Stimulated activated memory B cell treated with anti-CD40 and anti-IgM and Interleukin-4, amounts not matched to agents 10 μg/mL and 1 μg/mL and 100 μg/mL, for 72 hours (primary cell): ENCODE results near the gene BTRC.
"Not testable (repeated sequence)": the region's sequence is repeated elsewhere in the genome, so short reads cannot be mapped to it uniquely, and the experiment has no call there.

ENCODE experiments used
- ATAC-seq: fragments of 150-1000 bp; cut with Tn5 transposase; 2 replicates; pipeline ENCODE4 v1.10.0; 2021
- H3K27ac Mint-ChIP-seq: one replicate; pipeline ENCODE4 v1.8.0; 2022; ENCODE audit warnings: mild to moderate bottlenecking, mixed read lengths
- H3K27me3 Mint-ChIP-seq: one replicate; pipeline ENCODE4 v1.8.0; 2022; ENCODE audit warnings: mixed read lengths
- H3K36me3 Mint-ChIP-seq: one replicate; pipeline ENCODE4 v1.8.0; 2022; ENCODE audit warnings: mixed read lengths
- H3K4me1 Mint-ChIP-seq: one replicate; pipeline ENCODE4 v1.8.0; 2022; ENCODE audit warnings: mixed read lengths
- H3K4me3 Mint-ChIP-seq: one replicate; pipeline ENCODE4 v1.8.0; 2022; ENCODE audit warnings: mild to moderate bottlenecking, moderate library complexity, mixed read lengths
- H3K9me3 Mint-ChIP-seq: one replicate; pipeline ENCODE4 v1.8.0; 2022; ENCODE audit warnings: mixed read lengths

Gene BTRC

DNA sequence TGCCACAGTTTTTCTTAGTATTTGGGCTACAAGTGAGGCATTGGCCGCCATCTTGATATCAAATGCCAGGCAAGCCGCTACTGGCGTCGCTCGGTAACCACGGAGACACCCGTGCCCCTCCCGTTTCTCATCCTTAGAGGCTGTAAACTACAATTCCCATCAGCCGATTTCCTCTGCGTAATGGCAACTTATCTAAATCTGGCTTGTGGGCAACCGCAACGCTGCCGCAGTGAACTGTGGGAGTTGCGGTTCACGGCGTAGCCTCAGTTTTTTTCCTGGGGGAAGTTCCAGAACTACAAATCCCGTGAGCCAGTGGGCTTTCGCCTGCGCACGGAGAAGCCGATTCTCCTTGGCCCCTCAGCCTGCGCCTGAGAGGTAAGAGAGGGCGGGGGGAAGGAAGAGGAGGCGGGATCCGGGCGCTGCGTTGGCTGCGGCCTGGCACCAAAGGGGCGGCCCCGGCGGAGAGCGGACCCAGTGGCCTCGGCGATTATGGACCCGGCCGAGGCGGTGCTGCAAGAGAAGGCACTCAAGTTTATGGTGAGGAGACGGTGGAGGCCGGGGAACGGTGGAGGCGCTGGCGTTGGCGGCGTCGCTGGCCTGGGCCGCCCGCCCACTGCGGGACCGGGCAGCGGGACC lies at the start of gene BTRC:
BTRC (plus strand) TSS at position 474 of the 636 bp plus-strand sequence; CDS start at position 490, 16 bp downstream.
- peak; percentile 99 for ATAC-seq
- Mint-ChIP-seq H3K27ac (peak within 1 kb of the TSS; percentile 94), H3K4me3 (peak within 1 kb of the TSS; percentile 92), H3K36me3 (no peaks in the 10 kb centered on the region), H3K4me1 (peaks cover 25% of the 10 kb centered on the region), H3K9me3 (no peaks in the 10 kb centered on the region), H3K27me3 (peaks cover 14% of the 10 kb centered on the region)

GRCh38 chr10:101304316-101304715 lies 49.6 kb upstream of the BTRC start:
- Mint-ChIP-seq H3K27ac (no peak overlapping the region), H3K4me1 (no peaks in the 10 kb centered on the region), H3K9me3 (no peaks in the 10 kb centered on the region), H3K36me3 (no peaks in the 10 kb centered on the region), H3K27me3 (peaks cover 77% of the 10 kb centered on the region), H3K4me3 (no peak overlapping the region)
- ATAC-seq: no peak

GRCh38 chr10:101305320-101306241 lies 48.4 kb upstream of the BTRC start:
- Mint-ChIP-seq H3K4me3 (no peak overlapping the region), H3K9me3 (no peaks in the 10 kb centered on the region), H3K27ac (no peak overlapping the region), H3K36me3 (no peaks in the 10 kb centered on the region), H3K4me1 (peaks cover 3% of the 10 kb centered on the region), H3K27me3 (peaks cover 87% of the 10 kb centered on the region)
- no peak for ATAC-seq

GRCh38 chr10:101308051-101308450 lies 45.9 kb upstream of the BTRC start:
- H3K27ac Mint-ChIP-seq: no peak overlapping the region
- H3K9me3 Mint-ChIP-seq: no peaks in the 10 kb centered on the region
- no peaks in the 10 kb centered on the region for H3K36me3 Mint-ChIP-seq
- no peak for ATAC-seq
- H3K4me3 Mint-ChIP-seq: no peak overlapping the region
- peaks cover 95% of the 10 kb centered on the region for H3K27me3 Mint-ChIP-seq
- H3K4me1 Mint-ChIP-seq: peaks cover 10% of the 10 kb centered on the region

DNA sequence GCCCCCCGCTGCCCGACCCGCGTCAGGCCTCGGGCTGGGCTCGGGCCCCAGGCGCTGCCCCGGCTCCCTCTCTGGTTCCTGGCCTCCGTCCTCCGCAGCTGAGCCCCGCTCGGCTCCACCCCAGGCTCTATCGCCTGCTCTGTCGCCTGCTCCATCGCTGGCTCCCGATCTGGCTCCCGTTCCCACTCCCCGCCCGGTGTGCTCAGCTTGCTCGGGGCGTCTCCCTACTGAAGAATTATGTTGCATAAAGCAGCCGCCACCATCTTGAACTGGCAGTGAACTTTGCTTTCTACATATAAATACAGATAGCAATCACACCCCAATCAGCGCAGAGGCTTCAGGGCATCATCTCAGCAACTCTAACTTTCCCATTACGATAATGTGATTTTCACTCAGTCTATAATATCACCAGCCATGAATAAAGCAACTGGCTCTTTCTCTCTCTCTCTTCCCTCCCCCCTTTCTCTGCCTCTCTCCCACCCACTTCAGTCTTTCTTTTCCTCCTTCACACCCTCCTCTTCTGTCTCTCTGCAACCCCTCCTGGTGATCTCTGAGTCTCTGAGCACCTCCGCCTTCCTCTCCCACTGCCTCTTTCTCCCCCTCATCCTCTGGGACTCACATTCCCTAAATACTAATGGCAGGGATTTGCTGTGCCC lies 43.3 kb upstream of the BTRC start:
- peaks cover 10% of the 10 kb centered on the region for H3K4me1 Mint-ChIP-seq
- H3K27ac Mint-ChIP-seq: no peak overlapping the region
- H3K4me3 Mint-ChIP-seq: peak overlapping the region; percentile 75
- peaks cover 94% of the 10 kb centered on the region for H3K27me3 Mint-ChIP-seq
- no peaks in the 10 kb centered on the region for H3K9me3 Mint-ChIP-seq
- ATAC-seq: peak; percentile 6
- H3K36me3 Mint-ChIP-seq: no peaks in the 10 kb centered on the region

DNA sequence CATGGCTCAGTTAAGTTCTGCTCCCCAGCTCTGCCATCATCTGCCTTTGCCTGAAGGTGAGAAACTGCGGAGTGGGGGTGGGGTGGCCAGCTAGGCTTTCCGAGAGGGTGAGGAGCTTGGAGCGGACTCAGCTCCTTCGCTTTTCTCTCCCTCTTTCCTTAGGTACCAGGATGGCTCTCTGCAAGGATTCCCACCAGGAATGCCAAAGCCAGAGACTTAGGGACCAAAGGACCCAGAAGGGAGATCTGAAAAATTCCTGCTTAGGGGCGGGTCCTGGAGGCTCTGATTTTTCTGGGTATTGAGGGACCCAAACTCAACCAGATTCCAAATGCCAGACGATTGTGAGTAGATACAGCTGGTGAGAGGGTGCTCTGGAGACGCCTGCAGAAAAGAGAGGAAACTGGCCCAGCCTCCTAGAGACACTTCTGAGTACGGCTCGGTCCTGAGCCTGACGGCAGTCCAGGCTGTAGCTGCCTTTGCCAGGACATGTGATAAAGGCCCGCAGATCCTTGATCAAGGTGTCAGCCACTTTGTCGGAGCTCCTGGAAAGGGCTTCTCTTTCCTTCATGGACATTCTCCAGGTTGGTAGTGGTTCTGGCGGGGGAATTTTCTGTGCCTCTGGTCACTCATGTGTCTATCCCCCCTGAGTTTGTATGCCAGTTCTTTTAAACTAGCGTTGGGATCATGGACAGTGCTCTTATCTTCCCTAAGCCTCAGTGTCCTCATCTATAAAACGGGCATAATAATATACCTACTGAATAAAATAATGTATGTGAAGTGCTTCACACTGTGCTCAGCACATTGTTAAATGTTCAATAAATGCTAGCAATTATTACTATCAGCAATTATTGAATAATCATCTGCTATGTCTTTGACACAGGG lies 42.5 kb upstream of the BTRC start:
- no peak overlapping the region for H3K27ac Mint-ChIP-seq
- ATAC-seq: no peak
- peak overlapping the region; percentile 75 for H3K4me3 Mint-ChIP-seq
- H3K9me3 Mint-ChIP-seq: no peaks in the 10 kb centered on the region
- H3K4me1 Mint-ChIP-seq: peaks cover 10% of the 10 kb centered on the region
- H3K27me3 Mint-ChIP-seq: peaks cover 86% of the 10 kb centered on the region
- H3K36me3 Mint-ChIP-seq: no peaks in the 10 kb centered on the region

GRCh38 chr10:101319241-101319915 lies 34.6 kb upstream of the BTRC start:
- Mint-ChIP-seq H3K4me3 (no peak overlapping the region), H3K9me3 (no peaks in the 10 kb centered on the region), H3K36me3 (no peaks in the 10 kb centered on the region), H3K27me3 (peaks cover 35% of the 10 kb centered on the region), H3K27ac (no peak overlapping the region), H3K4me1 (no peaks in the 10 kb centered on the region)
- ATAC-seq: no peak

- Mint-ChIP-seq H3K27me3 (peaks cover 26% of the 10 kb centered on the region), H3K9me3 (no peaks in the 10 kb centered on the region), H3K4me1 (no peaks in the 10 kb centered on the region), H3K36me3 (no peaks in the 10 kb centered on the region), H3K27ac (no peak overlapping the region), H3K4me3 (no peak overlapping the region)
- ATAC-seq: no peak
These were observed 32.9 kb upstream of the BTRC start for GRCh38 chr10:101321073-101321472.

GRCh38 chr10:101322266-101323108 lies 31.5 kb upstream of the BTRC start:
- no peak for ATAC-seq
- H3K9me3 Mint-ChIP-seq: peaks cover 4% of the 10 kb centered on the region
- H3K27ac Mint-ChIP-seq: no peak overlapping the region
- no peaks in the 10 kb centered on the region for H3K4me1 Mint-ChIP-seq
- H3K27me3 Mint-ChIP-seq: peaks cover 26% of the 10 kb centered on the region
- no peak overlapping the region for H3K4me3 Mint-ChIP-seq
- H3K36me3 Mint-ChIP-seq: no peaks in the 10 kb centered on the region

GRCh38 chr10:101323495-101323894 lies 30.5 kb upstream of the BTRC start:
- no peak overlapping the region for H3K4me3 Mint-ChIP-seq
- H3K27me3 Mint-ChIP-seq: peaks cover 26% of the 10 kb centered on the region
- H3K9me3 Mint-ChIP-seq: peaks cover 4% of the 10 kb centered on the region
- no peak for ATAC-seq
- H3K4me1 Mint-ChIP-seq: no peaks in the 10 kb centered on the region
- no peaks in the 10 kb centered on the region for H3K36me3 Mint-ChIP-seq
- H3K27ac Mint-ChIP-seq: no peak overlapping the region

DNA sequence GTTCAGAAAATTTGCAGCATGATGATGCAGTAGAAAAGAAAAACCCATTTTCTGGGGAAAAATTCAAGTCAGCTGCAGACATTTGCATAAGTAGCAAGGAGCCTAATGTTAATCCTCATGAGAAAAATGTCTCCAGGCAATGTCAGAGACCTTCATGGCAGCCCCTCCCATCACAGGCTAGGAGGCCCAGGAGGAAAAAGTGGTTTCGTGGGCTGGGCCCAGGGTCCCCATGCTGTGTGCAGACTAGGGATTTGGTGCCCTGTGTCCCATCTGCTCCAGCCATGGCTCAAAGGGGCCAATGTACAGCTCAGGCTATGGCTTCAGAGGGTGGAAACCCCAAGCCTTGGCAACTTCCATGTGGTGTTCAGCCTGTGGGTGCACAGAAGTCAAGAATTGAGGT lies 26.5 kb upstream of the BTRC start:
- H3K27me3 Mint-ChIP-seq: peaks cover 18% of the 10 kb centered on the region
- not testable (repeated sequence) for ATAC-seq, H3K9me3 Mint-ChIP-seq, H3K4me1 Mint-ChIP-seq, H3K36me3 Mint-ChIP-seq, H3K4me3 Mint-ChIP-seq, H3K27ac Mint-ChIP-seq

DNA sequence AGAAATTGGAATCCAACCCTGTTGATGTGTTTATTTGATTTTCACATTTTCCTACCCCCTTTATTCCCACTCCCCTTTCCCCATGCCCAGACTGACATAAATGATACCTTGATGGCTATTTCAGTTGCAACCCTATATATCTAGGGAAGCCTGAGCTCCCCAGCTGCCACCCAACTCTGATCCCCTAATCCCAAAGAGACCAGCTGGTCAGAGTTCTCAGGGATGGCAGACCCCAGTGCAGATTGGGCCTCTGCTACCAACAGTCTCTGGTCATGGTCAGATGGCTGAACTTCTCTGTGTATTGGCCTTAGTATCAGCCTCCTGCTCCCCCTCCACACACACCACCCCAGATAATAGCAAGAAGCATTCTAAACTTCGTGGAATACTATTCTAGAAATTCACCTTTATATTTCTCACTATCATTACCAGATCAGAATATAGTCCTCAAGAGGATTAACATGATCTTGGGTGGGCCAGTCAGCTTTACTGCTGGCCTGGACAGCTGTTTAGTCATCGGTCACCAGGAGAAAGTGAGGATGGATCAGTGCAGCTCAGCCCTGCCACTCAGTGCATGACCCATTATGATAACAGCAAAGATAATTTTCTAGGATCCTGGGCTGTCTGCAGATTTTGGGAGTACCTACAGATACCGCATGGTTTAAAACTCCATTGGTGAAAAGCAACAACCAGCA lies 24.5 kb upstream of the BTRC start:
- Mint-ChIP-seq H3K27me3 (no peaks in the 10 kb centered on the region), H3K4me1 (peaks cover 8% of the 10 kb centered on the region), H3K36me3 (no peaks in the 10 kb centered on the region), H3K27ac (no peak overlapping the region), H3K4me3 (no peak overlapping the region), H3K9me3 (peaks cover 4% of the 10 kb centered on the region)
- ATAC-seq: no peak

DNA sequence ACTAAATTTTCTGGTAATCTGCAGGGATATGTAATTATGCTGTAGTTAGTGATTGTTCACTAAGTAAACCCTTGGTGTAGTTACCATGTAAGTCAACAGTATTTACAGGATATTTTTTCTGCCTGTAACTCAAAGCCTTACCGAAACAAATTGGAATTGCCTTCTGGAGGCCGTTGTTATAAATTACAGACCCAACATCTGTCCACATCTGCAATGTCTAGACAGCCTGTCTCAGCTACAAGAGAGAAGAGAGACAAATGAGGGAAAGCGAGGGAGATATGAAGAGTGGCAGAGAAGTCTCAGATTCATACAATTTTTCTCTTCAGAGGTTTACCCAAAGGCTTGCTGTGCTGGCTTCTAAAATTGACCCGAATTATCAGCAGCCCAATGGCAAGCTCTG lies 23.7 kb upstream of the BTRC start:
- Mint-ChIP-seq H3K4me3 (no peak overlapping the region), H3K9me3 (peaks cover 4% of the 10 kb centered on the region), H3K36me3 (no peaks in the 10 kb centered on the region), H3K27me3 (no peaks in the 10 kb centered on the region), H3K4me1 (peaks cover 8% of the 10 kb centered on the region), H3K27ac (peak overlapping the region; percentile 2)
- no peak for ATAC-seq
